Mesodermal cell (in vitro differentiated cells): ENCODE measurements around the gene SLC4A8. TPM values are rescaled to one million over a fixed set of nuclear protein-coding genes. Genes with fewer than 3 reads are reported as not detected.

Experiments used
- H3K27ac ChIP-seq: 2 replicates; pipeline ENCODE4 v1.7.0; 2013; ENCODE audit warnings: mild to moderate bottlenecking, low read depth, low read length, moderate library complexity; ENCODE audit not compliant: severe bottlenecking
- H3K36me3 ChIP-seq: 2 replicates; pipeline ENCODE4 v1.7.1; 2013; ENCODE audit warnings: mild to moderate bottlenecking, low read length, moderate library complexity; ENCODE audit not compliant: control insufficient read depth, insufficient read depth
- H3K4me1 ChIP-seq: one replicate; pipeline ENCODE4 v1.7.1; 2013; ENCODE audit warnings: mild to moderate bottlenecking, low read length; ENCODE audit not compliant: insufficient read depth, control insufficient read depth, poor library complexity, severe bottlenecking
- H3K4me3 ChIP-seq: 2 replicates; pipeline ENCODE4 v1.7.0; 2013; ENCODE audit warnings: low read length, control low read depth, mild to moderate bottlenecking; ENCODE audit not compliant: insufficient read depth, poor library complexity, severe bottlenecking; ENCODE audit errors: extremely low read depth
- H3K9me3 ChIP-seq: 2 replicates; pipeline ENCODE4 v1.7.1; 2013; ENCODE audit warnings: mild to moderate bottlenecking, low read length, moderate library complexity; ENCODE audit not compliant: control insufficient read depth
- WGBS, 2 experiments: methylation state at CpG; one replicate each; pipeline ENCODE4 v1.1.5; 2013; ENCODE audit warnings: missing lambda C conversion rate in 2 of 2; ENCODE audit not compliant: insufficient coverage in 2 of 2; 5-methylcytosine and 5-hydroxymethylcytosine counted together
- polyA plus RNA-seq, 2 experiments: library from polyadenylated mRNA; stranded (reverse); fragments of 50-300 nt; gene quantifications; one replicate each; pipeline ENCODE4 v1.2.3, GENCODE V29; 2013

The SLC4A8 gene
- 9.3 TPM for polyA plus RNA-seq (2013, experiment 1 of 2)
- polyA plus RNA-seq (2013, experiment 2 of 2): 6.3 TPM

- Histone ChIP-seq H3K36me3 (no peaks in the 10 kb centered on the region), H3K4me1 (peaks cover 3% of the 10 kb centered on the region), H3K9me3 (no peaks in the 10 kb centered on the region), H3K4me3 (peak within 1 kb of the TSS; percentile 51), H3K27ac (peak within 1 kb of the TSS; percentile 23)
- WGBS, 2 experiments: 0 to 2% methylated on average over 46 to 65 of the region's 73 CpGs
Measured at GRCh38 chr12:51424662-51425539, at the start of gene SLC4A8. TSS of gene SLC4A8 (plus strand) at chr12:51424831. CDS start at chr12:51424988, 157 bp downstream.

GRCh38 chr12:51374856-51375255 is 49.8 kb upstream of the SLC4A8 start:
- Histone ChIP-seq H3K36me3 (peaks cover 6% of the 10 kb centered on the region), H3K4me1 (peaks cover 24% of the 10 kb centered on the region), H3K4me3 (no peak overlapping the region), H3K27ac (peak overlapping the region; percentile 41), H3K9me3 (no peaks in the 10 kb centered on the region)
- 90 to 95% methylated on average over 2 to 4 of the region's 5 CpGs for WGBS, 2 experiments

GRCh38 chr12:51377099-51377984 is 47.3 kb upstream of the SLC4A8 start:
- peaks cover 11% of the 10 kb centered on the region for H3K4me1 ChIP-seq
- no peaks in the 10 kb centered on the region for H3K9me3 ChIP-seq
- H3K4me3 ChIP-seq: no peak overlapping the region
- H3K27ac ChIP-seq: no peak overlapping the region
- peaks cover 6% of the 10 kb centered on the region for H3K36me3 ChIP-seq
- WGBS, 2 experiments: 93 to 94% methylated on average over 8 to 10 of the region's 11 CpGs

- WGBS, 2 experiments: 100% methylated on average over 2 of the region's 2 CpGs; no CpG with 5 or more reads in 1 of the 2 experiments
- peaks cover 3% of the 10 kb centered on the region for H3K36me3 ChIP-seq
- H3K4me3 ChIP-seq: no peak overlapping the region
- H3K9me3 ChIP-seq: no peaks in the 10 kb centered on the region
- H3K27ac ChIP-seq: no peak overlapping the region
- H3K4me1 ChIP-seq: peaks cover 17% of the 10 kb centered on the region
Measured at GRCh38 chr12:51378749-51379148, 45.9 kb upstream of the SLC4A8 start.

GRCh38 chr12:51379571-51379970 is 45.1 kb upstream of the SLC4A8 start:
- Histone ChIP-seq H3K9me3 (no peaks in the 10 kb centered on the region), H3K4me3 (no peak overlapping the region), H3K36me3 (peaks cover 2% of the 10 kb centered on the region), H3K27ac (no peak overlapping the region), H3K4me1 (peaks cover 16% of the 10 kb centered on the region)
- 95 to 98% methylated on average over 5 to 9 of the region's 11 CpGs for WGBS, 2 experiments

- H3K9me3 ChIP-seq: no peaks in the 10 kb centered on the region
- H3K36me3 ChIP-seq: no peaks in the 10 kb centered on the region
- H3K4me1 ChIP-seq: peaks cover 11% of the 10 kb centered on the region
- WGBS, 2 experiments: 80 to 95% methylated on average over 2 of the region's 5 CpGs
- H3K27ac ChIP-seq: no peak overlapping the region
- H3K4me3 ChIP-seq: no peak overlapping the region
Measured at GRCh38 chr12:51381226-51382079, 43.2 kb upstream of the SLC4A8 start.

- peaks cover 13% of the 10 kb centered on the region for H3K4me1 ChIP-seq
- no peak overlapping the region for H3K27ac ChIP-seq
- H3K4me3 ChIP-seq: no peak overlapping the region
- no peaks in the 10 kb centered on the region for H3K36me3 ChIP-seq
- no peaks in the 10 kb centered on the region for H3K9me3 ChIP-seq
- 93 to 94% methylated on average over 5 to 7 of the region's 7 CpGs for WGBS, 2 experiments
Measured at GRCh38 chr12:51382173-51382572, 42.5 kb upstream of the SLC4A8 start.

GRCh38 chr12:51383269-51383905 is 41.2 kb upstream of the SLC4A8 start:
- Histone ChIP-seq H3K4me3 (no peak overlapping the region), H3K4me1 (peaks cover 24% of the 10 kb centered on the region), H3K27ac (no peak overlapping the region), H3K36me3 (no peaks in the 10 kb centered on the region), H3K9me3 (no peaks in the 10 kb centered on the region)
- WGBS, 2 experiments: 87% methylated on average over 3 of the region's 6 CpGs; no CpG with 5 or more reads in 1 of the 2 experiments

GRCh38 chr12:51386351-51386750 is 38.3 kb upstream of the SLC4A8 start:
- H3K4me1 ChIP-seq: peaks cover 26% of the 10 kb centered on the region
- H3K27ac ChIP-seq: no peak overlapping the region
- no peak overlapping the region for H3K4me3 ChIP-seq
- WGBS, 2 experiments: 81 to 82% methylated on average over 3 to 4 of the region's 4 CpGs
- no peaks in the 10 kb centered on the region for H3K36me3 ChIP-seq
- H3K9me3 ChIP-seq: no peaks in the 10 kb centered on the region
